GM04504 (cell line): ENCODE data around the gene MKNK2.
"Not testable (repeated sequence)": the region's sequence is repeated elsewhere in the genome, so short reads cannot be mapped to it uniquely, and the experiment has no call there.

Experiments
- DNase-seq: peaks from one replicate; pipeline ENCODE4 v3.0.0-alpha.2; 2012; ENCODE audit warnings: low read depth

The MKNK2 gene

GRCh38 chr19:2050991-2051772, at the start of gene MKNK2:
Gene MKNK2 (minus strand): TSS chr19:2051244. CDS start chr19:2050851, 393 bp downstream.
- peak; percentile 77 for DNase-seq

GRCh38 chr19:2100719-2101061, 49.6 kb upstream of the MKNK2 start:
- no peak for DNase-seq

- no peak for DNase-seq
Measured at GRCh38 chr19:2099937-2100718, 49.1 kb upstream of the MKNK2 start.

GRCh38 chr19:2099054-2099501, 48.0 kb upstream of the MKNK2 start:
- no peak for DNase-seq

GRCh38 chr19:2097886-2098327, 46.9 kb upstream of the MKNK2 start:
- no peak for DNase-seq

GRCh38 chr19:2097203-2097885, 46.3 kb upstream of the MKNK2 start:
- DNase-seq, result no peak

- peak; percentile 94 for DNase-seq
Measured at GRCh38 chr19:2096480-2097202, 45.6 kb upstream of the MKNK2 start, which contains the start of gene IZUMO4. Gene IZUMO4 (plus strand): TSS chr19:2096915. CDS start chr19:2096946, 31 bp downstream.

- peak; percentile 86 for DNase-seq
Measured at GRCh38 chr19:2096034-2096479, 45.0 kb upstream of the MKNK2 start, which contains the start of gene MOB3A. Gene MOB3A (minus strand): TSS chr19:2096326. CDS start chr19:2078560, 17,766 bp downstream.

GRCh38 chr19:2091926-2092525, 41.0 kb upstream of the MKNK2 start:
- DNase-seq, result not testable (repeated sequence)

- no peak for DNase-seq
Measured at GRCh38 chr19:2089727-2090053, 38.6 kb upstream of the MKNK2 start.

- no peak for DNase-seq
Measured at GRCh38 chr19:2089001-2089711, 38.1 kb upstream of the MKNK2 start.

- DNase-seq, result no peak
Measured at GRCh38 chr19:2087621-2088100, 36.6 kb upstream of the MKNK2 start.

GRCh38 chr19:2086695-2087620, 35.9 kb upstream of the MKNK2 start:
- not testable (repeated sequence) for DNase-seq

- no peak for DNase-seq
Measured at GRCh38 chr19:2084993-2085720, 34.1 kb upstream of the MKNK2 start.

GRCh38 chr19:2083174-2083854, 32.3 kb upstream of the MKNK2 start:
- DNase-seq, result no peak

- no peak for DNase-seq
Measured at GRCh38 chr19:2081873-2082810, 31.1 kb upstream of the MKNK2 start.
